Fibroblast of lung (primary cell): ENCODE data around the gene SLCO2B1. TPM values are rescaled to one million over a fixed set of nuclear protein-coding genes. Genes with fewer than 3 reads are reported as not detected.

Experiments
- DNase-seq, 2 donors: peaks; one replicate each; pipeline versions ENCODE4 v3.0.0 to v3.0.0-alpha.2; 2010; ENCODE audit warnings: low read depth in 2 of 2
- H2AFZ ChIP-seq: 2 replicates; pipeline ENCODE4 v1.5.1; 2012; ENCODE audit warnings: low read length, control low read depth, inconsistent platforms
- H3K27ac ChIP-seq: 2 replicates; pipeline ENCODE4 v1.5.1; 2011; ENCODE audit warnings: low read length, control low read depth; ENCODE audit not compliant: insufficient read depth
- H3K27me3 ChIP-seq: 2 replicates; pipeline ENCODE4 v1.5.1; 2011; ENCODE audit warnings: mild to moderate bottlenecking, low read length; ENCODE audit not compliant: control insufficient read depth, insufficient read depth
- H3K36me3 ChIP-seq: 2 replicates; pipeline ENCODE4 v1.5.1; 2011; ENCODE audit warnings: low read length; ENCODE audit not compliant: control insufficient read depth, insufficient read depth
- H3K4me1 ChIP-seq: 2 replicates; pipeline ENCODE4 v1.5.1; 2011; ENCODE audit warnings: low read length; ENCODE audit not compliant: control insufficient read depth, insufficient read depth; ENCODE audit errors: extremely low read depth
- H3K4me2 ChIP-seq: 2 replicates; pipeline ENCODE4 v1.5.1; 2011; ENCODE audit warnings: low read length, control low read depth; ENCODE audit not compliant: insufficient read depth; ENCODE audit errors: extremely low read depth
- H3K4me3 ChIP-seq, 4 experiments: fragments of 200-600 bp in 1 of 4; sonication (generic) in 1 of 4; replicated peaks in 1 of 4; 2 replicates each; pipeline ENCODE4 v1.5.1; 2011 to 2016; ENCODE audit warnings: low read length in 4 of 4, low read depth in 3 of 4, mild to moderate bottlenecking in 3 of 4, control low read depth in 2 of 4, inconsistent platforms in 1 of 4, mixed read lengths in 1 of 4; ENCODE audit not compliant: insufficient read depth in 1 of 4; ENCODE audit errors: control extremely low read depth in 1 of 4
- H3K79me2 ChIP-seq: 2 replicates; pipeline ENCODE4 v1.5.1; 2012; ENCODE audit warnings: mild to moderate bottlenecking, low read length, inconsistent platforms; ENCODE audit not compliant: control insufficient read depth, insufficient read depth
- H3K9ac ChIP-seq: 2 replicates; pipeline ENCODE4 v1.5.1; 2011; ENCODE audit warnings: mild to moderate bottlenecking, low read length, control low read depth; ENCODE audit not compliant: insufficient read depth
- H3K9me3 ChIP-seq: 2 replicates; pipeline ENCODE4 v1.5.1; 2012; ENCODE audit warnings: low read depth, low read length; ENCODE audit not compliant: control insufficient read depth, insufficient read depth
- H4K20me1 ChIP-seq: 2 replicates; pipeline ENCODE4 v1.5.1; 2011; ENCODE audit warnings: low read length; ENCODE audit not compliant: control insufficient read depth, insufficient read depth; ENCODE audit errors: extremely low read depth
- EZH2 ChIP-seq: IDR thresholded peaks from 2 replicates; pipeline ENCODE4 v1.5.1; 2012; ENCODE audit warnings: low read length, control low read depth, mild to moderate bottlenecking; ENCODE audit errors: missing control alignments
- polyA plus RNA-seq, 2 donors: library from polyadenylated mRNA; depleted of rRNA in 1 of 2; stranded (reverse) in 1 of 2; unstranded in 1 of 2; fragments of >200 nt; gene quantifications; 2 replicates each; pipeline ENCODE4 v1.2.1, GENCODE V29; 2011 to 2012; ENCODE audit warnings: missing spikeins in 1 of 2
- total RNA-seq: library from RNA; depleted of rRNA; stranded (reverse); fragments of >200 nt; gene quantifications from 2 replicates; pipeline ENCODE4 v1.2.1, GENCODE V29; 2014
- TF ChIP-seq, protein P1 (sequence below), 2 donors: IDR thresholded peaks in 1 of 2; conservative IDR thresholded peaks in 1 of 2; 1 replicate in 1 of 2; 2 replicates in 1 of 2; pipeline ENCODE4 v1.5.1; 2011 to 2012; ENCODE audit warnings: low read length in 2 of 2, control low read depth in 1 of 2, inconsistent platforms in 1 of 2, low read depth in 1 of 2, mild to moderate bottlenecking in 1 of 2

The SLCO2B1 gene
- total and polyA plus RNA-seq, 2 donors (not counting 1 experiment from before 2014, with no cell fraction given) = not detected

DNA sequence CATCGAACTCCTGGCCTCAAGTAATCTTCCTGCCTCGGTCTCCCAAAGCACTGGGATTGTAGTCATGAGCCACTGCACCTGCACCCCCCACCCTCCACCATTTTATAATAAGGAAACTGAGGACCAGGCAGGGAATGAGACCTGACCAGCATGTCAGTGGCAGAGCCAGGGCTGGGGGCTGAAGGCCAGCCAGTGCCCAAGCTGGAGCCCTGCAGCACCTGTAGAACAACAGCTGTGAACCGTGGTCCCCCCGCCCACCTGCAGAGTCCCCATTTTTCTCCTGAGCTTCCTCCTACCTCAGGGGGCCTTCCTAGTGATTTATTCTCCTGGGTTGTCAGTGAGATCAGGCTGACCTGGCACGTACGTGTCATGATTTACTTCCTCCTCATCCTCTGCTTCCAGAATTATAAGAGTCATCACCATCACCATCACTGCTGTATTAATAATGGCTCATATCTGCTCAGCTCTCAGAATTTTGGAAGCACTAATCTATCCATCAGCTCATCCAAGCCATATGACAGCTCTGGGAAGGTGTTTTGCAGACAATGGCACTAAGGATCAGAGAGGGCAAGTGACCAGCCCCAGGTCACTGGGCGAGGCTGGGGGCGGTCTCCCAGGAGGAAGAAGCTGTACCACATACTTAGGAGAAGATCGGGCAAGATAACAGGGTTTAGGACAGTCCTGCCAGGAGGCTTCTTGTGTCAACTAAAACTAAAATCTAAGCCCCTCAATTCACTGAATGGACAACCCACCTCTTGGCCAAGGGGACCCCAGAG is 5.5 kb upstream of the SLCO2B1 start:
- Histone ChIP-seq H3K9ac (no peak overlapping the region), H3K4me2 (no peak overlapping the region), H3K27me3 (peaks cover 3% of the 10 kb centered on the region), H4K20me1 (no peaks in the 10 kb centered on the region), H3K4me3 (no peak overlapping the region), H3K4me1 (peaks cover 6% of the 10 kb centered on the region), H3K36me3 (no peaks in the 10 kb centered on the region), H3K27ac (no peak overlapping the region), H2AFZ (no peak overlapping the region), H3K9me3 (no peaks in the 10 kb centered on the region), H3K79me2 (no peaks in the 10 kb centered on the region)
- TF ChIP-seq, protein P1, sequence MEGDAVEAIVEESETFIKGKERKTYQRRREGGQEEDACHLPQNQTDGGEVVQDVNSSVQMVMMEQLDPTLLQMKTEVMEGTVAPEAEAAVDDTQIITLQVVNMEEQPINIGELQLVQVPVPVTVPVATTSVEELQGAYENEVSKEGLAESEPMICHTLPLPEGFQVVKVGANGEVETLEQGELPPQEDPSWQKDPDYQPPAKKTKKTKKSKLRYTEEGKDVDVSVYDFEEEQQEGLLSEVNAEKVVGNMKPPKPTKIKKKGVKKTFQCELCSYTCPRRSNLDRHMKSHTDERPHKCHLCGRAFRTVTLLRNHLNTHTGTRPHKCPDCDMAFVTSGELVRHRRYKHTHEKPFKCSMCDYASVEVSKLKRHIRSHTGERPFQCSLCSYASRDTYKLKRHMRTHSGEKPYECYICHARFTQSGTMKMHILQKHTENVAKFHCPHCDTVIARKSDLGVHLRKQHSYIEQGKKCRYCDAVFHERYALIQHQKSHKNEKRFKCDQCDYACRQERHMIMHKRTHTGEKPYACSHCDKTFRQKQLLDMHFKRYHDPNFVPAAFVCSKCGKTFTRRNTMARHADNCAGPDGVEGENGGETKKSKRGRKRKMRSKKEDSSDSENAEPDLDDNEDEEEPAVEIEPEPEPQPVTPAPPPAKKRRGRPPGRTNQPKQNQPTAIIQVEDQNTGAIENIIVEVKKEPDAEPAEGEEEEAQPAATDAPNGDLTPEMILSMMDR (conservative IDR thresholded peaks at IDR 0.05 in 1 of 2, IDR thresholded peaks at IDR 0.05 in 1 of 2; ENCODE audit: low read depth in 1 of 2, low read length in 2 of 2) = no peak
- DNase-seq = no peak

DNA sequence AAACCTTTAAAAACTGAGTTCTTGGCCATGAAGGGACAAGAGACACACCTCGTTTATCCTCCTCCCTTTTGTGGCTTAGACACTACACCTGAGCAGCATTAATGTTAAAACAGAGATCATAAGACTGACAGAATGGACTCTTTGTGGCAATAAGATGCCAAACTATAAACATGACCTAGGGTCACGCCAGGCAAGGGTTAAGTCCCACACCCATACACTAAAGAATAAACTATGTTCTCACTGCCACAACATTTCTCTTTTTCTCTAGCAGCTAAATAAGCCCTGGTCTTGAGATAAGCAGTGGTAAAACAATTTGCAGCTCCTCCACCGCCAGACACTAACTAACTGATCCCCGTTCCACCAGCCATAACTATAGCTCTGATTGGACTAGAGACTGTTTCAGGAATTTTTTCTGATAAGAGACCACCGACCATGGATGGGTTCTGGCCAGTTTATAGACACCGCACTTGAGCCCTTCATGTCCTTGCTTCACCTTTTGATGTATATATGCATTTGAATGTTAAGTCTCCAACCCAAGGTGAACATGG is 4.9 kb upstream of the SLCO2B1 start:
- Histone ChIP-seq H3K9me3 (no peaks in the 10 kb centered on the region), H3K4me2 (no peak overlapping the region), H3K27ac (no peak overlapping the region), H3K36me3 (no peaks in the 10 kb centered on the region), H3K79me2 (no peaks in the 10 kb centered on the region), H3K4me3 (no peak overlapping the region), H3K27me3 (peaks cover 8% of the 10 kb centered on the region), H2AFZ (no peak overlapping the region), H3K4me1 (peaks cover 6% of the 10 kb centered on the region), H4K20me1 (no peaks in the 10 kb centered on the region), H3K9ac (no peak overlapping the region)
- no peak for DNase-seq
- TF ChIP-seq EZH2 = no peak
- TF ChIP-seq, protein P1 (conservative IDR thresholded peaks at IDR 0.05 in 1 of 2, IDR thresholded peaks at IDR 0.05 in 1 of 2; ENCODE audit: low read depth in 1 of 2, low read length in 2 of 2) = no peak

DNA sequence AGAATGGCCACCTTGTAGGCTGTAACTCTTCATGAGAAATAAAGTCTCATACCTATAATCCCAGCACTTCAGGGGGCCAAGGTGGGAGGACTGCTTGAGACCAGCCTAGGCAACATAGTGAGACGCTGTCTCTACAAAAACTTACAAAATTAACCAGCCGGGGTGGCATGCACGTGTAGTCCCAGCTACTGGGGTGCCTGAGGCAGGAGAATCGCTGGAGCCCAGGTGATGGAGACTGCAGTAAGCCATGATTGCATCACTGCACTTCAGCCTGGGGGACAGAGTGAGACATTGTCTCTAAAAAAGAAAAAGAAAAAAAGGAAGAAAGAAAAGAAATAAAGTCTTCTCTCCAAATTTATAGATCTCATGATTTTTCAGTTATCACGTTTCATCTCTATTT is 4.2 kb upstream of the SLCO2B1 start:
- H3K4me2 ChIP-seq = no peak overlapping the region
- no peak overlapping the region for H2AFZ ChIP-seq
- H3K27ac ChIP-seq = no peak overlapping the region
- peaks cover 6% of the 10 kb centered on the region for H3K4me1 ChIP-seq
- no peaks in the 10 kb centered on the region for H4K20me1 ChIP-seq
- H3K36me3 ChIP-seq = no peaks in the 10 kb centered on the region
- H3K27me3 ChIP-seq = peaks cover 8% of the 10 kb centered on the region
- H3K4me3 ChIP-seq = no peak overlapping the region
- TF ChIP-seq, protein P1 (conservative IDR thresholded peaks at IDR 0.05 in 1 of 2, IDR thresholded peaks at IDR 0.05 in 1 of 2; ENCODE audit: low read depth in 1 of 2, low read length in 2 of 2) = no peak
- TF ChIP-seq EZH2 = no peak
- no peak for DNase-seq
- no peaks in the 10 kb centered on the region for H3K9me3 ChIP-seq
- H3K79me2 ChIP-seq = no peaks in the 10 kb centered on the region
- no peak overlapping the region for H3K9ac ChIP-seq
